ENCODE results near the gene PKIB.

DNA sequence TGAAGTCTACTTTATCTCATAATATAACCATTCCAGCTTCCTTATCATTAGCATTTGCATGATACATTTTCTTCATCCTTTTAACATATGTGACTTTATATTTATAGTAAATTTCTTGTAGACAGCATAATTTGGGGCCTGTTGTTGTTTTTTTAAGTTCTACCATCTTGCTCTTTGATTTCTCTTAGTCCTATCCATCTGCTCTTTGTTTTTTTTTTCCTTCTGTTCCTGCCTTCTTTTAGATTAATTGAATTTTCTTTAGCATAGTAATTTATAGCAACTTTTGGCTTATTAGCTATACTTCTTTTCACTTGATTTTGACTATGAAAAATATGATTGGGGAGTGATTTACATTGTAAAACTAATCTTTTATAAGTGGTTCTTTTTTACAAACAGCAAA, 150.1 kb downstream of the PKIB start:
- no peak for TF ChIP-seq POLR2AphosphoS5 (IDR thresholded peaks at IDR 0.05)
- TF ChIP-seq POLR2A (IDR thresholded peaks at IDR 0.05) = no peak
